ENCODE measurements around the gene TMEM92.

DNA sequence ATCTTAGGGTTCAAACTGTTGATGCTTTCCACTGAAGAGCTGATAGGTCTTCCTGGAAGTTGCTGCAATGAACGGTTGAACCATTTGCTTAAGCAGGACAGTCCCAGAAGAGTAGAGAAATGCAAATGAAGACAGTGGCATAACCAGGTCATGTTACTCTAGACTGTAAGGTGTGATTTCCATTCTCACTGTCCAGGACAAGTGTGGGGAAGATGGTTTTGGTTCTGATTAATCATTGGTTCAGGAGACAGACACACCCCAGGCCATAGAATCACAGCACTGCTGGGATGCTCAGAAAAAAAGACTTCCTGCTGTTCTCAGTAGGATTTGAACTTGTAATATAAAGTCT lies 36.8 kb downstream of the TMEM92 start:
- TF ChIP-seq, protein P1, sequence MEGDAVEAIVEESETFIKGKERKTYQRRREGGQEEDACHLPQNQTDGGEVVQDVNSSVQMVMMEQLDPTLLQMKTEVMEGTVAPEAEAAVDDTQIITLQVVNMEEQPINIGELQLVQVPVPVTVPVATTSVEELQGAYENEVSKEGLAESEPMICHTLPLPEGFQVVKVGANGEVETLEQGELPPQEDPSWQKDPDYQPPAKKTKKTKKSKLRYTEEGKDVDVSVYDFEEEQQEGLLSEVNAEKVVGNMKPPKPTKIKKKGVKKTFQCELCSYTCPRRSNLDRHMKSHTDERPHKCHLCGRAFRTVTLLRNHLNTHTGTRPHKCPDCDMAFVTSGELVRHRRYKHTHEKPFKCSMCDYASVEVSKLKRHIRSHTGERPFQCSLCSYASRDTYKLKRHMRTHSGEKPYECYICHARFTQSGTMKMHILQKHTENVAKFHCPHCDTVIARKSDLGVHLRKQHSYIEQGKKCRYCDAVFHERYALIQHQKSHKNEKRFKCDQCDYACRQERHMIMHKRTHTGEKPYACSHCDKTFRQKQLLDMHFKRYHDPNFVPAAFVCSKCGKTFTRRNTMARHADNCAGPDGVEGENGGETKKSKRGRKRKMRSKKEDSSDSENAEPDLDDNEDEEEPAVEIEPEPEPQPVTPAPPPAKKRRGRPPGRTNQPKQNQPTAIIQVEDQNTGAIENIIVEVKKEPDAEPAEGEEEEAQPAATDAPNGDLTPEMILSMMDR (IDR thresholded peaks at IDR 0.05 in 2 of 3, conservative IDR thresholded peaks at IDR 0.05 in 1 of 3; ENCODE audit: control insufficient read depth in 2 of 3, extremely low read depth in 1 of 3, insufficient read depth in 1 of 3, low read depth in 3 of 3, low read length in 3 of 3) = no peak
- TF ChIP-seq GATAD2B (conservative IDR thresholded peaks at IDR 0.05; ENCODE audit: low read depth) (no peak), RELA (IDR thresholded peaks at IDR 0.05; ENCODE audit: borderline replicate concordance, partially characterized antibody) (no peak), HDAC2 (IDR thresholded peaks at IDR 0.05) (no peak), MXI1 (IDR thresholded peaks at IDR 0.05; ENCODE audit: low read depth, low read length) (no peak), CHD4 (IDR thresholded peaks at IDR 0.05) (no peak), RAD21 (IDR thresholded peaks at IDR 0.05; ENCODE audit: insufficient read depth, low read depth, low read length) (no peak), CREB1 (IDR thresholded peaks at IDR 0.05; ENCODE audit: low read depth) (no peak), TAF1 (IDR thresholded peaks at IDR 0.05; ENCODE audit: borderline replicate concordance, low read depth, low read length) (no peak), CBX3 (IDR thresholded peaks at IDR 0.05; ENCODE audit: borderline replicate concordance, low read depth) (no peak), TARDBP (IDR thresholded peaks at IDR 0.05; ENCODE audit: borderline replicate concordance) (no peak), ZNF24 (IDR thresholded peaks at IDR 0.05) (no peak)
- TF ChIP-seq, protein P2, sequence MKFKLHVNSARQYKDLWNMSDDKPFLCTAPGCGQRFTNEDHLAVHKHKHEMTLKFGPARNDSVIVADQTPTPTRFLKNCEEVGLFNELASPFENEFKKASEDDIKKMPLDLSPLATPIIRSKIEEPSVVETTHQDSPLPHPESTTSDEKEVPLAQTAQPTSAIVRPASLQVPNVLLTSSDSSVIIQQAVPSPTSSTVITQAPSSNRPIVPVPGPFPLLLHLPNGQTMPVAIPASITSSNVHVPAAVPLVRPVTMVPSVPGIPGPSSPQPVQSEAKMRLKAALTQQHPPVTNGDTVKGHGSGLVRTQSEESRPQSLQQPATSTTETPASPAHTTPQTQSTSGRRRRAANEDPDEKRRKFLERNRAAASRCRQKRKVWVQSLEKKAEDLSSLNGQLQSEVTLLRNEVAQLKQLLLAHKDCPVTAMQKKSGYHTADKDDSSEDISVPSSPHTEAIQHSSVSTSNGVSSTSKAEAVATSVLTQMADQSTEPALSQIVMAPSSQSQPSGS (IDR thresholded peaks at IDR 0.05; ENCODE audit: low read length) = no peak

Data from GM12878 (cell line).